ENCODE results near the gene SLIT3. TPM values are rescaled to one million over a fixed set of nuclear protein-coding genes. Genes with fewer than 3 reads are reported as not detected.

Gene SLIT3
- total RNA-seq, 1 experiment from 2014 or later, result not detected

GRCh38 chr5:168879331-168879730, 421.6 kb downstream of the SLIT3 start:
- CTCF ChIA-PET, result no interaction called here
- POLR2A ChIA-PET (ENCODE audit: unreplicated experiment), result no interaction called here
- DNase-seq, result no peak
- Histone ChIP-seq H3K9me2 (ENCODE audit: insufficient read depth) (no peaks in the 10 kb centered on the region), H3K9me3 (ENCODE audit: insufficient read depth, low read depth) (no peaks in the 10 kb centered on the region), H3K4me1 (replicated peaks; ENCODE audit: insufficient read depth) (no peaks in the 10 kb centered on the region), H2AFZ (no peak overlapping the region), H4K20me1 (ENCODE audit: insufficient read depth) (no peaks in the 10 kb centered on the region), H3K4me3 (no peak overlapping the region), H3F3A (ENCODE audit: insufficient read depth, low read depth) (no peaks in the 10 kb centered on the region), H3K4me2 (no peak overlapping the region), H3K27ac (no peak overlapping the region), H3K79me2 (ENCODE audit: low read depth) (no peaks in the 10 kb centered on the region), H3K27me3 (ENCODE audit: insufficient read depth, low read depth) (peaks cover 89% of the 10 kb centered on the region), H3K36me3 (ENCODE audit: low read depth) (no peaks in the 10 kb centered on the region)
- BruUV-seq (replicated peaks), result no TSS peak
- intact Hi-C loops (cut with micrococcal nuclease; ENCODE audit: unreplicated experiment), result no loop called here
- TF ChIP-seq EZH2 (IDR thresholded peaks at IDR 0.05; ENCODE audit: low read depth) (no peak), CTCF (conservative IDR thresholded peaks at IDR 0.05) (no peak)

- no peak overlapping the region for H3K4me3 ChIP-seq
- ChIA-PET CTCF (no interaction called here), POLR2A (ENCODE audit: unreplicated experiment) (no interaction called here)
- DNase-seq, result no peak
- no peaks in the 10 kb centered on the region for H4K20me1 ChIP-seq (ENCODE audit: insufficient read depth)
- H3K9me2 ChIP-seq (ENCODE audit: insufficient read depth), result no peaks in the 10 kb centered on the region
- H3K9me3 ChIP-seq (ENCODE audit: insufficient read depth, low read depth), result no peaks in the 10 kb centered on the region
- H3K27ac ChIP-seq, result no peak overlapping the region
- no TSS peak for BruUV-seq (replicated peaks)
- H3K4me1 ChIP-seq (replicated peaks; ENCODE audit: insufficient read depth), result no peaks in the 10 kb centered on the region
- no peaks in the 10 kb centered on the region for H3K36me3 ChIP-seq (ENCODE audit: low read depth)
- no peak overlapping the region for H3K4me2 ChIP-seq
- intact Hi-C loops (cut with micrococcal nuclease; ENCODE audit: unreplicated experiment), result no loop called here
- H2AFZ ChIP-seq, result no peak overlapping the region
- no peak for TF ChIP-seq CTCF (conservative IDR thresholded peaks at IDR 0.05)
- TF ChIP-seq EZH2 (IDR thresholded peaks at IDR 0.05; ENCODE audit: low read depth), result no peak
- H3F3A ChIP-seq (ENCODE audit: insufficient read depth, low read depth), result no peaks in the 10 kb centered on the region
- H3K27me3 ChIP-seq (ENCODE audit: insufficient read depth, low read depth), result peaks cover 94% of the 10 kb centered on the region
- no peaks in the 10 kb centered on the region for H3K79me2 ChIP-seq (ENCODE audit: low read depth)
These were observed 422.7 kb downstream of the SLIT3 start for GRCh38 chr5:168878135-168878745.

GRCh38 chr5:168877132-168877892, 423.6 kb downstream of the SLIT3 start:
- no peak for DNase-seq
- Histone ChIP-seq H3K9me2 (ENCODE audit: insufficient read depth) (no peaks in the 10 kb centered on the region), H3K4me3 (no peak overlapping the region), H3K27me3 (ENCODE audit: insufficient read depth, low read depth) (peaks cover 93% of the 10 kb centered on the region), H3K27ac (no peak overlapping the region), H4K20me1 (ENCODE audit: insufficient read depth) (no peaks in the 10 kb centered on the region), H3K4me2 (no peak overlapping the region), H3K36me3 (ENCODE audit: low read depth) (no peaks in the 10 kb centered on the region), H3K9me3 (ENCODE audit: insufficient read depth, low read depth) (no peaks in the 10 kb centered on the region), H2AFZ (no peak overlapping the region), H3K4me1 (replicated peaks; ENCODE audit: insufficient read depth) (no peaks in the 10 kb centered on the region), H3F3A (ENCODE audit: insufficient read depth, low read depth) (no peaks in the 10 kb centered on the region), H3K79me2 (ENCODE audit: low read depth) (no peaks in the 10 kb centered on the region)
- ChIA-PET POLR2A (ENCODE audit: unreplicated experiment) (no interaction called here), CTCF (no interaction called here)
- BruUV-seq (replicated peaks), result no TSS peak
- intact Hi-C loops (cut with micrococcal nuclease; ENCODE audit: unreplicated experiment), result no loop called here
- TF ChIP-seq EZH2 (IDR thresholded peaks at IDR 0.05; ENCODE audit: low read depth) (no peak), CTCF (conservative IDR thresholded peaks at IDR 0.05) (no peak)

Data from PC-9 (cell line).